GM19035 (cell line): ENCODE data around the gene NINJ1.
"Not testable (repeated sequence)": the region's sequence is repeated elsewhere in the genome, so short reads cannot be mapped to it uniquely, and the experiment has no call there.

Source experiments
- ATAC-seq: cut with Tn5 transposase; IDR thresholded peaks from one replicate; pipeline ENCODE4 v1.9.1; 2021; ENCODE audit not compliant: unreplicated experiment

NINJ1 gene

GRCh38 chr9:93161786-93162562 lies 27.9 kb upstream of the NINJ1 start:
- ATAC-seq: no peak

- ATAC-seq: peak; percentile 78
Observed at GRCh38 chr9:93159601-93160471, 25.8 kb upstream of the NINJ1 start.

- no peak for ATAC-seq
Observed at GRCh38 chr9:93156475-93157008, 22.5 kb upstream of the NINJ1 start.

GRCh38 chr9:93155716-93156474 lies 21.8 kb upstream of the NINJ1 start:
- ATAC-seq: no peak

GRCh38 chr9:93154293-93154903 lies 20.3 kb upstream of the NINJ1 start:
- no peak for ATAC-seq

- ATAC-seq: no peak
Observed at GRCh38 chr9:93151097-93151784, 17.2 kb upstream of the NINJ1 start.

GRCh38 chr9:93149361-93149760 lies 15.3 kb upstream of the NINJ1 start:
- ATAC-seq: no peak

GRCh38 chr9:93148721-93149120 lies 14.7 kb upstream of the NINJ1 start:
- ATAC-seq: no peak

- no peak for ATAC-seq
Observed at GRCh38 chr9:93147632-93148031, 13.6 kb upstream of the NINJ1 start.

GRCh38 chr9:93146696-93147095 lies 12.6 kb upstream of the NINJ1 start:
- not testable (repeated sequence) for ATAC-seq

GRCh38 chr9:93143830-93144530 lies 9.9 kb upstream of the NINJ1 start:
- ATAC-seq: no peak

GRCh38 chr9:93141771-93142483 lies 7.9 kb upstream of the NINJ1 start:
- no peak for ATAC-seq

- no peak for ATAC-seq
Observed at GRCh38 chr9:93139365-93140182, 5.5 kb upstream of the NINJ1 start.

- ATAC-seq: no peak
Observed at GRCh38 chr9:93138171-93138764, 4.2 kb upstream of the NINJ1 start.

- no peak for ATAC-seq
Observed at GRCh38 chr9:93137362-93137761, 3.3 kb upstream of the NINJ1 start.

- ATAC-seq: no peak
Observed at GRCh38 chr9:93136011-93136440, 2.0 kb upstream of the NINJ1 start.

GRCh38 chr9:93134740-93135444 lies 841 bp upstream of the NINJ1 start:
- no peak for ATAC-seq
